GM10266 (cell line): ENCODE measurements around the gene ARL5A.

Experiments
- DNase-seq: peaks from one replicate; pipeline ENCODE4 v3.0.0; 2012; ENCODE audit errors: extremely low spot score
- CTCF ChIP-seq: IDR thresholded peaks from 2 replicates; pipeline ENCODE4 v1.5.1; 2012; ENCODE audit warnings: mild to moderate bottlenecking, low read depth; ENCODE audit not compliant: control insufficient read depth, insufficient read depth; ENCODE audit errors: missing control alignments

Gene ARL5A

GRCh38 chr2:151769606-151770005 lies 58.6 kb downstream of the ARL5A start:
- no peak for TF ChIP-seq CTCF
- no peak for DNase-seq

DNA sequence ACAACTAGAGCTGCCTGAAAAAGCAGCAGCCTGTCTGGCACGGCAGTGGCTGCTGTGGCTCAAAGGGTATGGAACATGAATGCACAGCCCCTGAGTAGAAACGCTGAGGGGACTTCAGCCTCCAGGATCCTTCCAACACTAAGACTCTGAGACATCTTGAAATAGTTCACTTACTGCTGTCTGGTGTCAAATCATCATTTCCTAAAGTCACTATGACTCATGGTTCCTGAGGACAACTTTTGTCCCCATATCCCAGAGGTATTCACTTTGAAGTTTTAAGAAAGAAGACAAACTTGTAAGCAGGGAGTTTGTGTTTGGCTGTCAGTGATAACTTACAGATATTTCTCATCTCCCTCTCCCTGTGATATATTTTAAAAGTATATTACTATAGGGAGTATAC lies 60.7 kb downstream of the ARL5A start:
- no peak for DNase-seq

GRCh38 chr2:151766437-151767153 lies 61.6 kb downstream of the ARL5A start:
- TF ChIP-seq CTCF = no peak
- DNase-seq = peak; percentile 44

More for the DNA sequence above, 60.7 kb downstream of the ARL5A start:
- no peak for TF ChIP-seq CTCF

DNA sequence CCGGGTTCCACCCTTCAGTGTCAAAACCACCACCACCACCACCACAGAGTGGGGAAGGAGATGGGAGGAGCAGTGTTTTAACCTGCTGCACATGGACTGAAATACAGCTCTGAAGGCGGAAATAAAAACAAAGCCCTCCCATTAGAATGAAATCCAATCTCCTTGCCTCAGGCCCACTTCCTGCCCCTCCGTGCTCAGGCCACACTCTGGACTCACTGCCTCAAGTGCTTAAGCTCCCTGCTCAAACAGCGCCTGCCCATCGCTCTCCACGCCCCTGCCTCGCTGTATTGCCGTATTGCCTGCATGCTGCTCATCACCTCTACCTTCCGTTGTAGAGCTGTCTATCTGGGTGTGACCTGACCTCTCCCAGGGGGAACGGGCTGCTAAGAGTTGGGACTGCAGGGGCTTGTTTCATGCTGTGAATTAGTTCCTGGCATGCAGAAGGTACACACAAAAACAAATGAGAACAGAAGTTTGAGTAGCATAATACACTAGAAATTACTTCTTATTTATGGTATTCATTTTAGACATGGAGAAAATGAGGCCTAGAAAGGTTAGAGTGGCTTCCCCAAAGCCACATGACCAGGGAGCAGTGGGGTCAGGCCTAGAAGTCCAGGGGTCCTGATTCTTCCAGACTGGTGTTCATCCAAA lies 62.3 kb downstream of the ARL5A start:
- no peak for DNase-seq
- TF ChIP-seq CTCF = no peak

DNA sequence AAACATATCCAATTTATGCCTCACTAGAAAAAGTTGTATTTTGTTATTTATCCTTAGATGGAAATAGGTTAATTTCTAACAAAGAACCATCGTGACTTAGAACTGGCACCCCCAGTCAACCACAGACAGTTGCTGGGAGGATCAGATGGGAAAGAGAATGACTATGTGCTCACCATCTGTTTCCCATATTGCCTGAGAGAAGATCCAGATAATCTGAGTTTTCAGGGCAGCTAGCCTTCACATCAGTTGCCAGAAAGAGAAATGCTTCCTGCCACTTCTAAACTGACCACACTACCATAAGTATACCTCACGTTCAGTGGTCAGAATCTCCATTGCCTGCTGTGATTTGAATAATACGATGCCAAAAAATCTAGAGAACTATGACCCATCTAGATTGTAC lies 65.5 kb downstream of the ARL5A start:
- no peak for TF ChIP-seq CTCF
- no peak for DNase-seq

DNA sequence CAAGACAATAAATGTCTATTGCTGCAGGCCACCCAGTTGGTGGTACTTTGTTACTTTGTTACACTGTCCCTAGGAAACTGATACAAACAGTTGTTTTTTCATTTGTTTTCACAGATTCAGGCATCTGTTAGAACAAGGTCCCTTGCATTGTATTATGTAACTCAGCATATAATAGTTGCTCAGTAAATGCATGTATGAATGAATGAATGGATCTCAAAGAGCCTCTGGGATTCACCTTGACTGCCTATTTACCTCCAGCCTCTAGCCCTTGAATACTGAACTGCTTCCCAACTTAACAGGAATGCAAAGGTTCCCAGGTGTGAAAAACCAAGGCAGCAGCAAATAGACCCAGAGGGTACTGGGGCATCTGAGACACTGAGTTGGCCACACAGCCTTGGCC lies 66.5 kb downstream of the ARL5A start:
- no peak for TF ChIP-seq CTCF
- DNase-seq = no peak

DNA sequence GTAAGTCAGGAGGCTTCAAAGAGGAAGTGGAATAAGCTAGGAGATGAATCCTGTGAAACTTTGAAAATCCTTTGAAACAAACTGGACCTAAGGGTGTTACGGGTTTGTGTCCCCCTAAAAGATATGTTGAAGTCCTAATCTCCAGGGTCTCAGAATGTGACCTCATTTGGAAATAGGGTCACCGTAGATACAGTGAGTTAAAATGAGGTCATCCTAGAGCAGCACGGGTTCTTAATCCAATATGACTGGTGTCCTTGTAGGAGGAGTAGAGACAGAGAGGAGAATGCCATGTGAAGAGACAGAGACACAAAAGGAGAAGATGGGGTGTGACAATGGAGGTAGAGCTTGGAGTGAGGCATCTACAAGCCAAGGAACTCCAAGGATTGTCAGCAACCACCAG lies 67.0 kb downstream of the ARL5A start:
- no peak for TF ChIP-seq CTCF
- DNase-seq = no peak
